Calu3 (cell line): ENCODE results near the gene DNAH1. TPM values are rescaled to one million over a fixed set of nuclear protein-coding genes. Genes with fewer than 3 reads are reported as not detected.

ENCODE experiments used
- BruUV-seq: library from RNA; stranded (reverse); fragments of 400-500 nt; replicated peaks from 2 replicates; lab custom pipeline; 2021; lab: Mats Ljungman, UMichigan
- CTCF ChIA-PET: fragments of 300-600 bp; sonication (Branson Sonifier 250); formaldehyde crosslinking; loops from one replicate; lab custom pipeline; 2022; ENCODE audit warnings: antibody characterized with exemption; lab: Charles Lee
- DNase-seq: peaks from one replicate; pipeline ENCODE4 v3.0.0; 2022
- H3K27ac Mint-ChIP-seq: one replicate; pipeline ENCODE4 v1.8.0; 2022; ENCODE audit warnings: mixed read lengths; ENCODE audit not compliant: unreplicated experiment
- H3K27me3 Mint-ChIP-seq: one replicate; pipeline ENCODE4 v1.8.0; 2022; ENCODE audit warnings: mixed read lengths; ENCODE audit not compliant: unreplicated experiment
- H3K36me3 Mint-ChIP-seq: one replicate; pipeline ENCODE4 v1.8.0; 2022; ENCODE audit warnings: mild to moderate bottlenecking, moderate library complexity, mixed read lengths; ENCODE audit not compliant: insufficient read depth, unreplicated experiment
- H3K4me1 Mint-ChIP-seq: one replicate; pipeline ENCODE4 v1.8.0; 2022; ENCODE audit warnings: mild to moderate bottlenecking, low read depth, mixed read lengths; ENCODE audit not compliant: unreplicated experiment
- H3K4me3 Mint-ChIP-seq: one replicate; pipeline ENCODE4 v1.8.0; 2022; ENCODE audit warnings: mild to moderate bottlenecking, low read depth, moderate library complexity, mixed read lengths; ENCODE audit not compliant: unreplicated experiment
- H3K9me3 Mint-ChIP-seq: one replicate; pipeline ENCODE4 v1.8.0; 2022; ENCODE audit warnings: low read depth, mixed read lengths; ENCODE audit not compliant: unreplicated experiment
- CTCF ChIP-seq: fragments of 200-600 bp; IDR thresholded peaks from one replicate; pipeline ENCODE4 v1.8.0; 2022; ENCODE audit warnings: antibody characterized with exemption; ENCODE audit not compliant: unreplicated experiment
- intact Hi-C: fragments of 100-400 bp; cut with micrococcal nuclease; formaldehyde crosslinking; loops from one replicate; pipeline ENCODE4 v1.10.0; 2022; ENCODE audit not compliant: unreplicated experiment
- total RNA-seq: library from RNA; stranded (reverse); gene quantifications from 2 replicates; pipeline ENCODE4 v1.2.3, GENCODE V29; 2022

Gene DNAH1
- total RNA-seq, 1 experiment from 2014 or later: 13.1 TPM

GRCh38 chr3:52404391-52404790 lies 88.3 kb downstream of the DNAH1 start:
- no peaks in the 10 kb centered on the region for H3K9me3 Mint-ChIP-seq
- no TSS peak for BruUV-seq
- no peak overlapping the region for H3K4me3 Mint-ChIP-seq
- no peak for DNase-seq
- CTCF ChIA-PET: interaction anchor here (0.5 kb wide), 1 partner anchor 92 kb away, joined by 5 read pairs; no protein-coding TSS in a partner anchor
- intact Hi-C loops: no loop called here
- TF ChIP-seq CTCF: no peak
- H3K27me3 Mint-ChIP-seq: no peaks in the 10 kb centered on the region
- H3K36me3 Mint-ChIP-seq: peaks cover 46% of the 10 kb centered on the region
- peaks cover 14% of the 10 kb centered on the region for H3K4me1 Mint-ChIP-seq
- no peak overlapping the region for H3K27ac Mint-ChIP-seq

- no peaks in the 10 kb centered on the region for H3K9me3 Mint-ChIP-seq
- H3K27ac Mint-ChIP-seq: no peak overlapping the region
- H3K27me3 Mint-ChIP-seq: no peaks in the 10 kb centered on the region
- peaks cover 14% of the 10 kb centered on the region for H3K4me1 Mint-ChIP-seq
- CTCF ChIA-PET: no interaction called here
- BruUV-seq: no TSS peak
- no peak for TF ChIP-seq CTCF
- H3K4me3 Mint-ChIP-seq: no peak overlapping the region
- H3K36me3 Mint-ChIP-seq: peaks cover 53% of the 10 kb centered on the region
- intact Hi-C loops: no loop called here
- no peak for DNase-seq
These were observed 88.9 kb downstream of the DNAH1 start for GRCh38 chr3:52405066-52405465.

GRCh38 chr3:52405601-52406110 lies 89.5 kb downstream of the DNAH1 start:
- H3K9me3 Mint-ChIP-seq: no peaks in the 10 kb centered on the region
- peaks cover 14% of the 10 kb centered on the region for H3K4me1 Mint-ChIP-seq
- no peak for TF ChIP-seq CTCF
- no TSS peak for BruUV-seq
- intact Hi-C loops: no loop called here
- no peak overlapping the region for H3K4me3 Mint-ChIP-seq
- no peaks in the 10 kb centered on the region for H3K27me3 Mint-ChIP-seq
- CTCF ChIA-PET: no interaction called here
- H3K27ac Mint-ChIP-seq: no peak overlapping the region
- DNase-seq: no peak
- peaks cover 58% of the 10 kb centered on the region for H3K36me3 Mint-ChIP-seq

GRCh38 chr3:52406231-52406661 lies 90.1 kb downstream of the DNAH1 start:
- H3K36me3 Mint-ChIP-seq: peaks cover 64% of the 10 kb centered on the region
- H3K4me1 Mint-ChIP-seq: peaks cover 15% of the 10 kb centered on the region
- no peak overlapping the region for H3K27ac Mint-ChIP-seq
- CTCF ChIA-PET: no interaction called here
- no peaks in the 10 kb centered on the region for H3K9me3 Mint-ChIP-seq
- H3K27me3 Mint-ChIP-seq: no peaks in the 10 kb centered on the region
- no peak for TF ChIP-seq CTCF
- BruUV-seq: no TSS peak
- intact Hi-C loops: no loop called here
- DNase-seq: no peak
- H3K4me3 Mint-ChIP-seq: no peak overlapping the region
